ENCODE results near the gene SELENOF.

Gene SELENOF

GRCh38 chr1:86913896-86914600 lies at the start of gene SELENOF:
Gene SELENOF, minus strand, starts transcription at chr1:86914126. Its CDS starts 15 bp downstream, at chr1:86914111.
- no peak for TF ChIP-seq CTCF (IDR thresholded peaks at IDR 0.05)

- no peak for TF ChIP-seq CTCF (IDR thresholded peaks at IDR 0.05)
Measured at GRCh38 chr1:86960548-86960947, 46.6 kb upstream of the SELENOF start.

- TF ChIP-seq CTCF (IDR thresholded peaks at IDR 0.05) = no peak
Measured at GRCh38 chr1:86957221-86957620, 43.3 kb upstream of the SELENOF start.

- TF ChIP-seq CTCF (IDR thresholded peaks at IDR 0.05) = no peak
Measured at GRCh38 chr1:86956221-86956620, 42.3 kb upstream of the SELENOF start.

- TF ChIP-seq CTCF (IDR thresholded peaks at IDR 0.05) = no peak
Measured at GRCh38 chr1:86955678-86956077, 41.8 kb upstream of the SELENOF start.

- TF ChIP-seq CTCF (IDR thresholded peaks at IDR 0.05) = no peak
Measured at GRCh38 chr1:86953167-86953566, 39.2 kb upstream of the SELENOF start.

- no peak for TF ChIP-seq CTCF (IDR thresholded peaks at IDR 0.05)
Measured at GRCh38 chr1:86951430-86951829, 37.5 kb upstream of the SELENOF start.

Measured in LNCAP (cell line).